ENCODE data around the gene DRC7.

DNA sequence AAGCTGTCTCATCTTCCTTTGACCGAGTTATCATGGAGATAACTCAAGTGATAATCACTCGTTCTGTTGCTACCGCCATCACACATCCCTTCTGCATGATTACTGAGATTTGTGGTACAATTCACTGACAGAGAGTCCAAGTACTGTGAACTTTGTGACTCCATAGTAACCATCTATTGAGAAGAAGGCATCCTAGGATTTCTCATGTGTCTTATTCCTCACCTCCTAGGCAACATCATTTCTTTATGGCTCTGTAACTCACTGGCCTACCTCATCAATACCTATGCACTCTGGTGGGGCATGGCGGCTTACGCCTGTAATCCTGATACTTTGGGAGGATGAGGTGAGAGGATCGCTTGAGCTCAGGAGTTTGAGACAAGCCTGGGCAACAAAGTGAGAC, 19.4 kb downstream of the DRC7 start:
- no peak for TF ChIP-seq EZH2 (IDR thresholded peaks at IDR 0.05; ENCODE audit: insufficient read depth, poor library complexity, severe bottlenecking)
- no peak for TF ChIP-seq EZH2phosphoT487 (IDR thresholded peaks at IDR 0.05; ENCODE audit: insufficient read depth, low read depth)

Data from GM23248 (cell line).